Endothelial cell (in vitro differentiated cells): ENCODE results near the gene C6orf62. TPM values are rescaled to one million over a fixed set of nuclear protein-coding genes. Genes with fewer than 3 reads are reported as not detected.
A peak's percentile ranks its signal among the peaks of the same experiment; 100 is the strongest.
"Not testable (repeated sequence)": the region's sequence is repeated elsewhere in the genome, so short reads cannot be mapped to it uniquely, and the experiment has no call there.

ENCODE experiments used
- DNase-seq: peaks from one replicate; pipeline ENCODE4 v3.0.0; 2021; ENCODE audit warnings: low spot score
- H3K27ac Mint-ChIP-seq: one replicate; pipeline ENCODE4 v1.8.0; 2021; ENCODE audit warnings: mixed read lengths, inconsistent platforms; ENCODE audit not compliant: unreplicated experiment
- H3K27me3 Mint-ChIP-seq: one replicate; pipeline ENCODE4 v1.8.0; 2021; ENCODE audit warnings: mild to moderate bottlenecking, moderate library complexity, mixed read lengths, inconsistent platforms; ENCODE audit not compliant: unreplicated experiment
- H3K36me3 Mint-ChIP-seq: one replicate; pipeline ENCODE4 v1.8.0; 2021; ENCODE audit warnings: mild to moderate bottlenecking, low read depth, mixed read lengths, inconsistent platforms; ENCODE audit not compliant: unreplicated experiment
- H3K4me1 Mint-ChIP-seq: one replicate; pipeline ENCODE4 v1.8.0; 2021; ENCODE audit warnings: mild to moderate bottlenecking, mixed read lengths, inconsistent platforms; ENCODE audit not compliant: unreplicated experiment
- H3K4me3 Mint-ChIP-seq: one replicate; pipeline ENCODE4 v1.8.0; 2021; ENCODE audit warnings: mild to moderate bottlenecking, mixed read lengths, inconsistent platforms; ENCODE audit not compliant: unreplicated experiment
- H3K9me3 Mint-ChIP-seq: one replicate; pipeline ENCODE4 v1.8.0; 2021; ENCODE audit warnings: mixed read lengths, inconsistent platforms; ENCODE audit not compliant: unreplicated experiment
- long read RNA-seq: library from polyadenylated mRNA; unstranded; transcript quantifications from one replicate; pipeline ENCODE4 v2.0.0, GENCODE V29; 2020; ENCODE audit not compliant: unreplicated experiment
- total RNA-seq: library from RNA; stranded (reverse); fragmentation: NEBNext Ultra II Directional; extraction: Animal tissue kit (Norgen Biotek cat#: 25700); gene quantifications from one replicate; pipeline ENCODE4 v1.2.1, GENCODE V29; 2021; ENCODE audit not compliant: unreplicated experiment
- TF ChIP-seq, protein P1 (sequence below): fragments of 200-600 bp; sonication (generic); IDR thresholded peaks from one replicate; pipeline ENCODE4 v1.5.0; 2021; ENCODE audit warnings: antibody characterized with exemption; ENCODE audit not compliant: unreplicated experiment

The C6orf62 gene
- total RNA-seq: 88.8 TPM
- long read RNA-seq, full-length matches to known transcripts: 87 of 95 reads
- long read RNA-seq, partial matches to known transcripts: 2 of 95 reads
- long read RNA-seq, other reads (novel, unspliced or antisense): 6 of 95 reads

DNA sequence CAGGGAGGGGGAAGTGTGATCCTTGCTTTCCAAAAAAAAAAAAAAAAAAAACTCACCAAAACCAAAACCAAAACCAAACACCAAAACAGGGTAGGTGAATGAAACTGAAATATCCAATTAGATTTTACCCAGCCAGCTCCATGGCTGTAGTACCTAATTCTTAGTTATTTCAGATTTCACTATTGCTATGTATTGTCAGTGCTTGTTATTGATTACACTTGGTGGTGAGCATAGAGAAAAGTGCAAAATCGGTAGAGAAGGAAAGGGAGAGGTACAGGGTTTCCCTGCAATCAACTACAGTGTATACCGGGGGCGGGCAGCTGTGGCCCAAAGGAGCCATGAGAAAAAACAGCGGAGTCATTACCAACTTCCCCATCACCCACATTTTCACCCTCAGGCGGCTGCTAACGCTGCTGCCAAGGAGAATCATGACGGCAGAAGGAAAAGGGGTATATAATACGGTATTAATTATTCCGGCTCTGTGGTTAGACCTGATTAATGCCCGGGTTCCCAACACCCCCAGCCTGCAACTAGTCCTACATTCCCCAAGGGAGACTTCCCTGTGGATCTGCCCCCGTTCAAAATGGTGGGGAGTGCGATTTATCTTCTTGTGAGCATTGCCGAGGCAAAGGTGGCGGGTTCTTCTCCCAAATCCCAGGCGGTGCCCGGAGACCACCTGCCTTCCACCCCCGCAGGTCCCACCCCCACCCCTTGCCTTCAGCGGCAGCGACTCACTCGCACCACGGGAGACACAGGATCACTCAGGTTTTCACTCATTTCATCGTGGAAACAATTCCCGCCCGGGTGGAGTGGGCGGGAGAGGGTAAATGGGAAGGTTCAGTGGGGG, at the start of gene C6orf62:
C6orf62 (minus strand) TSS at position 30 of the 847 bp plus-strand sequence. CDS start 486 bp downstream, outside the sequence.
- peak; percentile 8 for DNase-seq
- H3K9me3 Mint-ChIP-seq: no peaks in the 10 kb centered on the region
- H3K27ac Mint-ChIP-seq: peak within 1 kb of the TSS; percentile 99
- peaks cover 33% of the 10 kb centered on the region for H3K4me1 Mint-ChIP-seq
- H3K36me3 Mint-ChIP-seq: peaks cover 29% of the 10 kb centered on the region
- peaks cover 7% of the 10 kb centered on the region for H3K27me3 Mint-ChIP-seq
- TF ChIP-seq, protein P1, sequence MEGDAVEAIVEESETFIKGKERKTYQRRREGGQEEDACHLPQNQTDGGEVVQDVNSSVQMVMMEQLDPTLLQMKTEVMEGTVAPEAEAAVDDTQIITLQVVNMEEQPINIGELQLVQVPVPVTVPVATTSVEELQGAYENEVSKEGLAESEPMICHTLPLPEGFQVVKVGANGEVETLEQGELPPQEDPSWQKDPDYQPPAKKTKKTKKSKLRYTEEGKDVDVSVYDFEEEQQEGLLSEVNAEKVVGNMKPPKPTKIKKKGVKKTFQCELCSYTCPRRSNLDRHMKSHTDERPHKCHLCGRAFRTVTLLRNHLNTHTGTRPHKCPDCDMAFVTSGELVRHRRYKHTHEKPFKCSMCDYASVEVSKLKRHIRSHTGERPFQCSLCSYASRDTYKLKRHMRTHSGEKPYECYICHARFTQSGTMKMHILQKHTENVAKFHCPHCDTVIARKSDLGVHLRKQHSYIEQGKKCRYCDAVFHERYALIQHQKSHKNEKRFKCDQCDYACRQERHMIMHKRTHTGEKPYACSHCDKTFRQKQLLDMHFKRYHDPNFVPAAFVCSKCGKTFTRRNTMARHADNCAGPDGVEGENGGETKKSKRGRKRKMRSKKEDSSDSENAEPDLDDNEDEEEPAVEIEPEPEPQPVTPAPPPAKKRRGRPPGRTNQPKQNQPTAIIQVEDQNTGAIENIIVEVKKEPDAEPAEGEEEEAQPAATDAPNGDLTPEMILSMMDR: no peak
- peak within 1 kb of the TSS; percentile 96 for H3K4me3 Mint-ChIP-seq

DNA sequence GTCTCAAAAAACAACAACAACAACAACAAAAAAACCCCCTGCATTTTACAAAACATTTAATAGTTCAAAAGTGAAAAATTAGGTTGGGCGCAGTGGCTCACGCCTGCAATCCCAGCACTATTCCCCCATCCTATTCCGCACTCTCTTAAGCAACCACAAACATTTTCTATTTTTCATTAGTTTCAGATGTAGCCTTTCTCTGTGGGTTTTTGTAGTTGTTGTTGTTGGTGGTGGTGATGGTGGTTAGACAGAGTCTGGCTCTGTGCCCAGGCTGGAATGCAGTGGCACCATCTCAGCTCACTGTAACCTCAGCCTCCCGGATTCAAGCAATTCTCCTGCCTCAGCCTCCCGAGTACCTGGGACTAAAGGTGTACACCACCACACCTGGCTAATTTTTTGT, 49.4 kb upstream of the C6orf62 start:
- H3K9me3 Mint-ChIP-seq: no peaks in the 10 kb centered on the region
- TF ChIP-seq, protein P1: no peak
- no peak overlapping the region for H3K27ac Mint-ChIP-seq
- no peak for DNase-seq
- no peaks in the 10 kb centered on the region for H3K4me1 Mint-ChIP-seq
- H3K36me3 Mint-ChIP-seq: no peaks in the 10 kb centered on the region
- H3K27me3 Mint-ChIP-seq: peaks cover 3% of the 10 kb centered on the region
- H3K4me3 Mint-ChIP-seq: no peak overlapping the region

DNA sequence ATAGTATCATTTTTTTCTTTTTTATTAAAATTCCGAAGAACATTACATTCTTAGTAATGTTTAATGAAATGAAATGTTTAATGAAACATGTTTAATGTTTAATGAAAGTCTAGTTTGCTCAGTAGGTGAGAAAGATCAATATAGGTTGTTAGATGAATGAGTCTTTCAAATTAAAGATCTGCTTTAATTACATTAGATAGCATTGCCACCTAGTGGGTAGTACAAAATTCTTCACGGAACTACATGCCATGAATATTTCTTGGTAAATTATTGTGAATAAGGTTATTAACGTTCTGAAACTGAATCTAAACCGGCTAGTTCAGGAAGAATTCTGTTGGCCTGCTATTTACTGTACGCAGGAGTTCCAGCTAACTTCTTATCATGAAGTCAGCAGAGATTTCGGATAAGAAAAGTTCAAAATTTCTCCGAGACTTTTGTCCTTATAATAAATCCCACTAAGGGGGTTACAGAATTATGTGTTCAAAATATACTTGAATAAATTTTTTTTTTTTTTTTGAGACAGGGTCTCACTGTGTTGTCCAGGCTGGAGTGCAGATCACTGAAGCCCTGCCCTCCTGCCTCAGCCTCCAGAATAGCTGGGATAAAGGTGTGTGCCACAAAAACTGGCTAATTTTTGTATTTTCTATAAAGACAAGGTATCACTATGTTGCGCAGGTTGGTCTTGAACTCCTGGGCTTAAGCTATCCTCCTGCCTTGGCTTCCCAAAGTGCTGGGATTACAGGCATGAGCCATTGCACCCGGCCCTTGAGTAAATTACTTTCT, 47.9 kb upstream of the C6orf62 start:
- no peaks in the 10 kb centered on the region for H3K4me1 Mint-ChIP-seq
- no peak overlapping the region for H3K27ac Mint-ChIP-seq
- DNase-seq: no peak
- peaks cover 3% of the 10 kb centered on the region for H3K27me3 Mint-ChIP-seq
- TF ChIP-seq, protein P1: no peak
- no peaks in the 10 kb centered on the region for H3K36me3 Mint-ChIP-seq
- no peaks in the 10 kb centered on the region for H3K9me3 Mint-ChIP-seq
- H3K4me3 Mint-ChIP-seq: no peak overlapping the region

DNA sequence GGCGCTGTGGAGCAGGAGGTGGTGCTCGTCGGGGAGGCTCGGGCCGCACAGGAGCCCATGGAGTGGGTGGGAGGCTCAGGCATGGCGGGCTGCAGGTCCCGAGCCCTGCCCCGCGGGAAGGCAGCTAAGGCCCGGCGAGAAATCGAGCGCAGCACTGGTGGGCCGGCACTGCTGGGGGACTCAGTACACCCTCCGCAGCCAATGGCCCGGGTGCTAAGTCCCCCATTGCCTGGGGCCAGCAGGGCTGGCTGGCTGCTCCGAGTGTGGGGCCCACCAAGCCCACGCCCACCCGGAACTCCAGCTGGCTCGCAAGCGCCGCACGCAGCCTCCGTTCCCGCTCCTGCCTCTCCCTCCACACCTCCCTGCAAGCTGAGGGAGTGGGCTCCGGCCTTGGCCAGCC, 47.0 kb upstream of the C6orf62 start:
- H3K27me3 Mint-ChIP-seq, H3K9me3 Mint-ChIP-seq, DNase-seq, H3K36me3 Mint-ChIP-seq, H3K27ac Mint-ChIP-seq, H3K4me1 Mint-ChIP-seq, H3K4me3 Mint-ChIP-seq: not testable (repeated sequence)

DNA sequence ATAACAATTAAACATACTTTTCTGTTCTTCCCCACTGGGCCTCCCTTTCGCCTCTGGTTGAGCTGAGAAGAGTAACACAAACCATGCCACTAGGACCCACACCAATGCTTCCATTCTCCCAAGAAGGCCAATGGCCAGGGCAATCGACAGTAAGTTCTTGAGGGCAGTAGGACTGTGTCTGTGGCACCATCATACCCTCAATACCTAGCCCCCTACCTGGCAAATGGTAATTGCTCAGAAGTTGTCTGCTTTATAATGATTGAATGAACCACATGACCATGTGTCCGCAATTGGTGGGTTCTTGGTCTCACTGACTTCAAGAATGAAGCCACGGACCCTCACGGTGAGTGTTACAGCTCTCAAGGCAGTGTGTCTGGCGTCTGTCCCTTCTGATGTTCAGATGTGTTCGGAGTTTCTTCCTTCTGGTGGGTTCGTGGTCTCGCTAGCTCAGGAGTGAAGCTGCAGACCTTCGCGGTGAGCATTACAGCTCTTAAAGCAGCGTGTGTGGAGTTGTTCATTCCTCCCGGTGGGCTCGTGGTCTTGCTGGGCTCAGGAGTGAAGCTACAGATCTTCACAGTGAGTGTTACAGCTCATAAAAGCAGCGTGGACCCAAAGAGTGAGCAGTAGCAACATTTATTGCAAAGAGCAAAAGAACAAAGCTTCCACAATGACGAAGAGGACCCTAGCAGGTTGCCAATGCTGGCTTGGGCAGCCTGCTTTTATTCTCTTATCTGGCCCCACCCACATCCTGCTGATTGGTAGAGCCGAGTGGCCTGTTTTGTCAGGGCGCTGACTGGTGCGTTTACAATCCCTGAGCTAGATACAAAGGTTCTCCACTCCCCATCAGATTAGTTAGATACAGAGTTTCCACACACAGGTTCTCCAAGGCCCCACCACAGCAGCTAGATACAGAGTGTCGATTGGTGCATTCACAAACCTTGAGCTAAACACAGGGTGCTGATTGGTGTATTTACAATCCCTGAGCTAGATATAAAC, 46.2 kb upstream of the C6orf62 start:
- H3K27ac Mint-ChIP-seq, H3K4me1 Mint-ChIP-seq, H3K36me3 Mint-ChIP-seq, H3K4me3 Mint-ChIP-seq, DNase-seq, H3K9me3 Mint-ChIP-seq, H3K27me3 Mint-ChIP-seq: not testable (repeated sequence)
